NK-92 (cell line): ENCODE data around the gene KCNK4.
"Not testable (repeated sequence)": the region's sequence is repeated elsewhere in the genome, so short reads cannot be mapped to it uniquely, and the experiment has no call there.

Source experiments
- DNase-seq: peaks from one replicate; lab custom pipeline; 2025; ENCODE audit not compliant: unreplicated experiment; lab: John Stamatoyannopoulos, UW

Gene KCNK4

GRCh38 chr11:64291262-64291751 is at the start of gene KCNK4:
Gene KCNK4, plus strand, starts transcription at chr11:64291302. Its CDS starts 1,717 bp downstream, at chr11:64293019.
- no peak for DNase-seq

GRCh38 chr11:64241491-64242374 is 49.4 kb upstream of the KCNK4 start:
- no peak for DNase-seq

GRCh38 chr11:64243236-64243854 is 47.8 kb upstream of the KCNK4 start:
- DNase-seq: no peak

GRCh38 chr11:64244107-64244506 is 47.0 kb upstream of the KCNK4 start:
- no peak for DNase-seq

- DNase-seq: no peak
Measured at GRCh38 chr11:64244966-64245365, 46.1 kb upstream of the KCNK4 start.

- DNase-seq: no peak
Measured at GRCh38 chr11:64245401-64245796, 45.7 kb upstream of the KCNK4 start.

GRCh38 chr11:64245797-64246620 is 45.1 kb upstream of the KCNK4 start:
- DNase-seq: no peak

- DNase-seq: not testable (repeated sequence)
Measured at GRCh38 chr11:64246621-64246870, 44.6 kb upstream of the KCNK4 start.

- DNase-seq: no peak
Measured at GRCh38 chr11:64246871-64247728, 44.0 kb upstream of the KCNK4 start, which contains the start of gene PPP1R14B. Gene PPP1R14B, minus strand, starts transcription at chr11:64246943. Its CDS starts 270 bp downstream, at chr11:64246673.

GRCh38 chr11:64247729-64248531 is 43.2 kb upstream of the KCNK4 start:
- no peak for DNase-seq

GRCh38 chr11:64248578-64248977 is 42.5 kb upstream of the KCNK4 start:
- no peak for DNase-seq

GRCh38 chr11:64249038-64249437 is 42.1 kb upstream of the KCNK4 start:
- no peak for DNase-seq

GRCh38 chr11:64249563-64250414 is 41.3 kb upstream of the KCNK4 start:
- DNase-seq: no peak

GRCh38 chr11:64250415-64251015 is 40.6 kb upstream of the KCNK4 start:
- DNase-seq: no peak

GRCh38 chr11:64251016-64251752 is 39.9 kb upstream of the KCNK4 start, which contains the start of gene PLCB3:
Gene PLCB3, plus strand, starts transcription at chr11:64251530. Its CDS starts 120 bp downstream, at chr11:64251650.
- DNase-seq: no peak

- no peak for DNase-seq
Measured at GRCh38 chr11:64251753-64252002, 39.4 kb upstream of the KCNK4 start.

- DNase-seq: no peak
Measured at GRCh38 chr11:64252003-64252872, 38.9 kb upstream of the KCNK4 start.
